ENCODE results near the gene CCDC178.

DNA sequence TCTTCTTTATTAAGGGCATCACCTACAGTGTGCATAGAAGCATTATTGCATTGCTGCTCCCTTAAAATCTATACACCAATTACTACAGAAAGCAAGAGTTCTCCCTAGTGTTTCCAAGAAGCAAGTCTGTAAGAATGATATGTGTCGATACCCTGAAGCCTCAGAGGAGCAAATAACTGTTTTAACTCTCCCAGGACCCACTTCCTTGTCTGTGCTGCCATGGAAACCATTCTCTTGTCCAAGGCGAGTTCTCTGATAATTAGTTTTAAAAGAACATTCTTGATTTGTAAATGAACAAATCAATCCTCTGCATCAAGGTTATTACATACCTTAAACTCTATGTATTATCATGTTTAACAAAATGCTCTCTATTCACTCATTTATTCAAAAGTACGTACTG, 340.9 kb downstream of the CCDC178 start:
- TF ChIP-seq, protein P1, sequence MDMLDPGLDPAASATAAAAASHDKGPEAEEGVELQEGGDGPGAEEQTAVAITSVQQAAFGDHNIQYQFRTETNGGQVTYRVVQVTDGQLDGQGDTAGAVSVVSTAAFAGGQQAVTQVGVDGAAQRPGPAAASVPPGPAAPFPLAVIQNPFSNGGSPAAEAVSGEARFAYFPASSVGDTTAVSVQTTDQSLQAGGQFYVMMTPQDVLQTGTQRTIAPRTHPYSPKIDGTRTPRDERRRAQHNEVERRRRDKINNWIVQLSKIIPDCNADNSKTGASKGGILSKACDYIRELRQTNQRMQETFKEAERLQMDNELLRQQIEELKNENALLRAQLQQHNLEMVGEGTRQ (IDR thresholded peaks at IDR 0.05) = no peak
- TF ChIP-seq, protein P2, sequence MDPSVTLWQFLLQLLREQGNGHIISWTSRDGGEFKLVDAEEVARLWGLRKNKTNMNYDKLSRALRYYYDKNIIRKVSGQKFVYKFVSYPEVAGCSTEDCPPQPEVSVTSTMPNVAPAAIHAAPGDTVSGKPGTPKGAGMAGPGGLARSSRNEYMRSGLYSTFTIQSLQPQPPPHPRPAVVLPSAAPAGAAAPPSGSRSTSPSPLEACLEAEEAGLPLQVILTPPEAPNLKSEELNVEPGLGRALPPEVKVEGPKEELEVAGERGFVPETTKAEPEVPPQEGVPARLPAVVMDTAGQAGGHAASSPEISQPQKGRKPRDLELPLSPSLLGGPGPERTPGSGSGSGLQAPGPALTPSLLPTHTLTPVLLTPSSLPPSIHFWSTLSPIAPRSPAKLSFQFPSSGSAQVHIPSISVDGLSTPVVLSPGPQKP (IDR thresholded peaks at IDR 0.05; ENCODE audit: low read depth, low read length) = no peak
- TF ChIP-seq, protein P3, sequence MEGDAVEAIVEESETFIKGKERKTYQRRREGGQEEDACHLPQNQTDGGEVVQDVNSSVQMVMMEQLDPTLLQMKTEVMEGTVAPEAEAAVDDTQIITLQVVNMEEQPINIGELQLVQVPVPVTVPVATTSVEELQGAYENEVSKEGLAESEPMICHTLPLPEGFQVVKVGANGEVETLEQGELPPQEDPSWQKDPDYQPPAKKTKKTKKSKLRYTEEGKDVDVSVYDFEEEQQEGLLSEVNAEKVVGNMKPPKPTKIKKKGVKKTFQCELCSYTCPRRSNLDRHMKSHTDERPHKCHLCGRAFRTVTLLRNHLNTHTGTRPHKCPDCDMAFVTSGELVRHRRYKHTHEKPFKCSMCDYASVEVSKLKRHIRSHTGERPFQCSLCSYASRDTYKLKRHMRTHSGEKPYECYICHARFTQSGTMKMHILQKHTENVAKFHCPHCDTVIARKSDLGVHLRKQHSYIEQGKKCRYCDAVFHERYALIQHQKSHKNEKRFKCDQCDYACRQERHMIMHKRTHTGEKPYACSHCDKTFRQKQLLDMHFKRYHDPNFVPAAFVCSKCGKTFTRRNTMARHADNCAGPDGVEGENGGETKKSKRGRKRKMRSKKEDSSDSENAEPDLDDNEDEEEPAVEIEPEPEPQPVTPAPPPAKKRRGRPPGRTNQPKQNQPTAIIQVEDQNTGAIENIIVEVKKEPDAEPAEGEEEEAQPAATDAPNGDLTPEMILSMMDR (IDR thresholded peaks at IDR 0.05) = no peak
- no peak for TF ChIP-seq ESRRA (IDR thresholded peaks at IDR 0.05; ENCODE audit: borderline replicate concordance, low read length)
- no peak for TF ChIP-seq SMC3 (IDR thresholded peaks at IDR 0.05)
- TF ChIP-seq POLR2A (IDR thresholded peaks at IDR 0.05; ENCODE audit: low read length) = no peak
- no peak for TF ChIP-seq CBX2 (IDR thresholded peaks at IDR 0.05; ENCODE audit: borderline replicate concordance, low read depth)
- TF ChIP-seq, protein P4, sequence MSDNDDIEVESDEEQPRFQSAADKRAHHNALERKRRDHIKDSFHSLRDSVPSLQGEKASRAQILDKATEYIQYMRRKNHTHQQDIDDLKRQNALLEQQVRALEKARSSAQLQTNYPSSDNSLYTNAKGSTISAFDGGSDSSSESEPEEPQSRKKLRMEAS (IDR thresholded peaks at IDR 0.05) = no peak
